ENCODE results near the gene OR2A14. TPM values are rescaled to one million over a fixed set of nuclear protein-coding genes. Genes with fewer than 3 reads are reported as not detected.
"Not testable (repeated sequence)": the region's sequence is repeated elsewhere in the genome, so short reads cannot be mapped to it uniquely, and the experiment has no call there.

OR2A14 gene
- total RNA-seq, 2 donors from 2014 or later = not detected

DNA sequence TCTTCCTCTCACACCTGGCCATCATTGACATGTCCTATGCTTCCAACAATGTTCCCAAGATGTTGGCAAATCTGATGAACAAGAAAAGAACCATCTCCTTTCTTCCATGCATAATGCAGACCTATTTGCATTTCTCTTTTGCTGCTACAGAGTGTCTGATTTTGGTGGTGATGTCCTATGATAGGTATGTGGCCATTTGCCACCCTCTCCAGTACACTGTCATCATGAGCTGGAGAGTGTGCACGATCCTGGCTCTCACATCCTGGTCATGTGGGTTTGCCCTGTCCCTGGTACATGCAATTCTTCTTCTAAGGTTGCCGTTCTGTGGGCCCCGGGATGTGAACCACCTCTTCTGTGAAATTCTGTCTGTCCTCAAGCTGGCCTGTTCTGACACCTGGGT, 19.2 kb downstream of the OR2A14 start:
- intact Hi-C loops (cut with DNase I) = no loop called here
- no peak for DNase-seq (ENCODE audit: low spot score)

DNA sequence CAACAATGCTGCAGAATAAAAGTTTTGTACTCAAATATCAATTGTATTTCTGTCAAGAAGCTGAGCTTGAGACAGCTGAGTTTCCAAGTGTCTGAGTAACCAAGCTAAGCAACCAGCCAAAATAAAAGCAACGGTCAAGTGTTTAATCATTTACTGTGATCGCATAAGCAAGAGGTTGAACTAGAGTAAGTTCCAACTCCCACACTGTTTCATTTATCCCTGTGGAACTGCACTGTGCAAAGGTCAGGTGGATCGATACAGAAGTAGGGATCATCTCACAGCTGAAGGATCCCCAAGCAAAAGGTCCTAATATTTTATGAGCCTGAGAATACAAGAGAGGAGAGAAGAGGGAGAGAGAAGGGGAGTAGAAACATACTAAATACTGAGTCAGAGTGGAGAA, 21.4 kb downstream of the OR2A14 start:
- DNase-seq (ENCODE audit: low spot score) = no peak
- intact Hi-C loops (cut with DNase I) = no loop called here

- intact Hi-C loops (cut with DNase I) = no loop called here
- DNase-seq (ENCODE audit: low spot score) = no peak
These were observed 25.4 kb downstream of the OR2A14 start for GRCh38 chr7:144148224-144148827.

- intact Hi-C loops (cut with DNase I) = no loop called here
These were observed 35.9 kb downstream of the OR2A14 start for GRCh38 chr7:144158861-144159260.

DNA sequence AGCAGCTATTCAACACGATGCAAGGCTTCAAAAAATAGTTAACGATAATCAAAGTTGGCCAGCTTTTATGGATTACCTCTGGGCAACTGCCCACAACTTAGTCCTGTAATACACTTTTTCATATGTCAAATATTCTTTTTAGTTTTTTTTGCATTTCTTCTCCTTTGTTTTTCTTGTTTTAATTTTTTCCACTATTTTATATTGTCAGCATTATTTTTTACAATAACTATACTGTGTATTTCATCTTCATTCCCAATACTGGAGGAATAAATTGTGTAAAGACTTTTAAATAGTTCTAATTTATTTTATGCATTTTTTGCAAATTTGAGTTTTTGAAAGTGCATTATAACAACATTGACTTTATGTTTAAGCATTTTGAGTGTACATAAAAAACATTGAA, 41.8 kb downstream of the OR2A14 start:
- intact Hi-C loops (cut with DNase I) = no loop called here
- DNase-seq (ENCODE audit: low spot score) = no peak

More at GRCh38 chr7:144158861-144159260, 35.9 kb downstream of the OR2A14 start:
- no peak for DNase-seq (ENCODE audit: low spot score)

- intact Hi-C loops (cut with DNase I); DNase-seq (ENCODE audit: low spot score): not testable (repeated sequence)
These were observed 48.8 kb downstream of the OR2A14 start for GRCh38 chr7:144171594-144172350.

DNA sequence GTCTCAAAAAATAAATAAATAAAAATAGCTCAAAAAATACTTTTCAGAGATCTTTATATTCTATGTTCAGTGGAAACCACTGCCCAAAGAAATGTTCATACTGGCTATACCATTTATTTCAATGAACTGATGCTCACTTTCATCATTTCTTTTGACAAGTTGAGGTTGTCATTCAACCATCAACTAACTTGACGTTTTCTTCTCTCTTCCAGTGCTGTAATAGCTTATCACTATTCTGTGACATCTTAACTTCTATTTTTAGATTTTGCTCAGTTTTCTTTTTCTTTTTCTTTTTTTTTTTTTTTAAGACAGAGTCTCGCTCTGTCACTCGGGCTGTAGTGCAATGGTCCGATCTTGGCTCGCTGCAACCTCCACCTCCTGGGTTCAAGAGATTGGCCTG, 51.6 kb downstream of the OR2A14 start:
- intact Hi-C loops (cut with DNase I) = no loop called here
- no peak for DNase-seq (ENCODE audit: low spot score)

DNA sequence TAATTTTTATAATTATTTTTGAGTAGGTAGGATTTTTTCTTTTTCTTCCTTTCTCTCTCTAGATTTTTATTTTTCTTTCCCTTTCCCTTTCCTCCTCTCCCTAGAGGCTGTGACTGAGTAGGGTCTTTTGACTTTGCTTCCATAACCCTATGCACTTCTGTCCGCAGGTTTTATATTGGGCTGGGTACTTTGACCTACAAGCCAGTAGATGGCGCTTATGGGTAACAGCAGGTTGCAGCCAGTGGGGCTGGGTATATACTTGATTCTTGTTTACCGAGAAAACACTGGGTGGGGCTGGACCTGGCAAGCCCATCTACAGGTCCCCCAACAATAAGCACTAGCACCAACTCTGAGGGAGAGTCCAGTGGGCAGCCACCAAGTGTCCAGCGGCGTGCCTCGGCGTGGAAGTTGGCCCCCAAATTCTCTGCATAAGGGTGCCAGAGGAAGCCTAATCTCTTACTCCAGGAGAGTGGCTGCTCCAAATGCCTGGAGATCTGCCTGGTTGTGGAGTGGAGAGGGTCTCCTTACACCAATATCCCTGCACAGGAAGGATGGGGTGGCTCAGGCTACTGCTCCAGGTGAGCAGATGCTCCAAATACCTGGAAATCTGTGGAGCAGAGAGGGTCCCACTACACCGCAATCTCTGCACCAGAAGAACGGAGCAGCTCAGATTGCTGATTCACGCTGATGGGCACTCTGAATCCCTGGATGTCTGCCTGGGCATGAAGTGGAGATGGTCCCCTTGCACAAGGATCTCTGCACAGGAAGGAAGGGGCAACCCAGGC, 55.6 kb downstream of the OR2A14 start:
- intact Hi-C loops (cut with DNase I) = not testable (repeated sequence)

GRCh38 chr7:144179165-144179479, 56.1 kb downstream of the OR2A14 start:
- DNase-seq (ENCODE audit: low spot score); intact Hi-C loops (cut with DNase I): not testable (repeated sequence)

More for the DNA sequence above, 55.6 kb downstream of the OR2A14 start:
- DNase-seq (ENCODE audit: low spot score) = not testable (repeated sequence)

Other genes starting within 250 kb of the OR2A14 start
- 10 to 100 TPM; 33.9 to 36.1 TPM for gene TCAF1, start 221.0 kb upstream of the OR2A14 start, total RNA-seq
- gene OR2F2, start 187.9 kb upstream of the OR2A14 start, total RNA-seq = not detected
- gene OR2F1, start 168.3 kb upstream of the OR2A14 start, total RNA-seq = not detected
- not detected for gene OR6B1, start 122.9 kb upstream of the OR2A14 start, total RNA-seq
- not detected for gene OR2A5, start 74.2 kb upstream of the OR2A14 start, total RNA-seq
- not detected for gene OR2A25, start 53.4 kb upstream of the OR2A14 start, total RNA-seq
- not detected for gene OR2A12, start 36.9 kb upstream of the OR2A14 start, total RNA-seq
- gene OR2A2, start 13.6 kb upstream of the OR2A14 start, total RNA-seq = not detected
- gene CTAGE4, start 60.3 kb downstream of the OR2A14 start, total RNA-seq = under 1 TPM; 0.29 to 0.88 TPM
- 1 to 10 TPM; 5.4 to 7.7 TPM for gene ARHGEF35, start 72.7 kb downstream of the OR2A14 start, total RNA-seq
- gene OR2A42, start 116.4 kb downstream of the OR2A14 start, total RNA-seq = under 1 TPM in 1 of 2 donors, not detected in 1; 0.14 TPM
- 1 to 10 TPM; 1.4 to 1.9 TPM for gene OR2A7, start 141.6 kb downstream of the OR2A14 start, total RNA-seq
- gene CTAGE8, start 146.1 kb downstream of the OR2A14 start, total RNA-seq = 1 to 10 TPM in 1 of 2 donors, under 1 TPM in 1; 0.60 to 1.5 TPM
- gene OR2A1, start 189.2 kb downstream of the OR2A14 start, total RNA-seq = not detected
- gene ARHGEF5, start 232.2 kb downstream of the OR2A14 start, total RNA-seq = 1 to 10 TPM; 8.8 to 9.7 TPM